Gastrocnemius medialis (tissue), 4 donors: Measurements from ENCODE around the gene SH3BGRL2. TPM values are rescaled to one million over a fixed set of nuclear protein-coding genes. Genes with fewer than 3 reads are reported as not detected.
A peak's percentile ranks its signal among the peaks of the same experiment; 100 is the strongest.

Source experiments
- ATAC-seq, 2 donors: fragments of 150-250 bp; one replicate each; pipeline ENCODE4 v1.9.1; 2016
- DNase-seq, 2 donors: peaks; one replicate each; pipeline ENCODE4 v3.0.0-alpha.2; 2019
- H3K27ac ChIP-seq, 4 donors: fragments of 200-600 bp; sonication (generic); 1 replicate in 1 of 4; 2 replicates in 3 of 4; pipeline ENCODE4 v1.5.1; 2016 to 2018; ENCODE audit warnings: mild to moderate bottlenecking in 2 of 4, moderate library complexity in 1 of 4
- H3K27me3 ChIP-seq, 3 donors: fragments of 200-600 bp; sonication (generic) in 2 of 3; 1 replicate in 1 of 3; 2 replicates in 2 of 3; pipeline versions ENCODE4 v1.5.1 to v1.6.0; 2016 to 2019; ENCODE audit warnings: mild to moderate bottlenecking in 1 of 3, moderate library complexity in 1 of 3
- H3K36me3 ChIP-seq, 2 donors: fragments of 200-600 bp; sonication (generic) in 1 of 2; one replicate each; pipeline ENCODE4 v1.5.1; 2017 to 2018
- H3K4me1 ChIP-seq, 2 donors: fragments of 200-600 bp; sonication (generic) in 1 of 2; one replicate each; pipeline ENCODE4 v1.5.1; 2016 to 2017; ENCODE audit warnings: mild to moderate bottlenecking in 2 of 2
- H3K4me3 ChIP-seq, 4 donors: fragments of 200-600 bp; sonication (generic) in 3 of 4; 1 replicate in 1 of 4; 2 replicates in 3 of 4; pipeline ENCODE4 v1.5.1; 2016 to 2019; ENCODE audit warnings: mild to moderate bottlenecking in 2 of 4
- H3K9me3 ChIP-seq, 3 donors: fragments of 200-600 bp; sonication (generic) in 2 of 3; 1 replicate in 1 of 3; 2 replicates in 2 of 3; pipeline ENCODE4 v1.5.1; 2016 to 2019
- CTCF ChIP-seq, 5 experiments: fragments of 450-650 bp in 3 of 5; fragments of 200-600 bp in 2 of 5; sonication (generic) in 2 of 5; IDR thresholded peaks in 4 of 5; conservative IDR thresholded peaks in 1 of 5; 1 replicate in 4 of 5; 2 replicates in 1 of 5; pipeline ENCODE4 v1.5.1; 2016 to 2019; ENCODE audit warnings: antibody characterized with exemption in 5 of 5, mild to moderate bottlenecking in 3 of 5, moderate library complexity in 3 of 5
- POLR2A ChIP-seq, 2 donors: fragments of 450-650 bp; IDR thresholded peaks; one replicate each; pipeline ENCODE4 v1.6.1; 2017; ENCODE audit warnings: antibody characterized with exemption in 2 of 2, mild to moderate bottlenecking in 2 of 2, moderate library complexity in 2 of 2
- in situ Hi-C, 4 donors: fragments of 200-750 bp; cut with MboI; loops; one replicate each; pipeline versions ENCODE4 v1.15.0 to v1.8.0; 2017; ENCODE audit warnings: low sequenced_read_pairs in 4 of 4
- intact Hi-C: fragments of 100-400 bp; cut with DNase I; formaldehyde crosslinking; loops from one replicate; pipeline ENCODE4 v1.15.1; 2023; ENCODE audit warnings: low total_unique reads
- total RNA-seq, 4 donors: library from RNA; depleted of rRNA; stranded (reverse); fragments of >200 nt; gene quantifications; one replicate each; pipeline versions ENCODE4 v1.1.0 to v1.2.3, GENCODE V29; 2016

SH3BGRL2 gene
- total RNA-seq, 4 donors from 2014 or later: 8.0 to 15.7 (median 9.1) TPM

- peaks cover 0 to 13% of the 10 kb centered on the region in 2 donors for H3K4me1 ChIP-seq
- no peak overlapping the region for H3K4me3 ChIP-seq
- in situ Hi-C loops (no loop called here), intact Hi-C loops (no loop called here)
- H3K36me3 ChIP-seq: no peaks in the 10 kb centered on the region
- H3K27ac ChIP-seq: peak overlapping the region; percentile 42 to 61 (median 52)
- ATAC-seq: no peak
- H3K27me3 ChIP-seq: no peaks in the 10 kb centered on the region
- no peaks in the 10 kb centered on the region for H3K9me3 ChIP-seq
- DNase-seq: no peak
- TF ChIP-seq CTCF (IDR thresholded peaks at IDR 0.05 in 4 of 5, conservative IDR thresholded peaks at IDR 0.05 in 1 of 5): no peak
Measured at GRCh38 chr6:79670789-79671188, 39.7 kb downstream of the SH3BGRL2 start.

- in situ Hi-C loops: no loop called here
Measured at GRCh38 chr6:79671600-79672266, 40.6 kb downstream of the SH3BGRL2 start.

GRCh38 chr6:79672631-79673111 lies 41.5 kb downstream of the SH3BGRL2 start:
- Histone ChIP-seq H3K27me3 (no peaks in the 10 kb centered on the region), H3K9me3 (no peaks in the 10 kb centered on the region), H3K4me1 (peaks cover 0 to 24% of the 10 kb centered on the region in 2 donors), H3K4me3 (no peak overlapping the region), H3K27ac (peak overlapping the region in 3 of 4 donors; percentile 42 to 61 (median 55)), H3K36me3 (no peaks in the 10 kb centered on the region)
- no peak for TF ChIP-seq POLR2A (IDR thresholded peaks at IDR 0.05)
- peak in 2 of 5 experiments; percentile 19 to 25 for TF ChIP-seq CTCF (IDR thresholded peaks at IDR 0.05 in 4 of 5, conservative IDR thresholded peaks at IDR 0.05 in 1 of 5)
- in situ Hi-C loops: no loop called here
- DNase-seq: no peak
- intact Hi-C loops: no loop called here
- no peak for ATAC-seq

More at GRCh38 chr6:79671600-79672266, 40.6 kb downstream of the SH3BGRL2 start:
- peak; percentile 36 to 64 for ATAC-seq
- intact Hi-C loops: no loop called here
- no peak overlapping the region for H3K4me3 ChIP-seq
- H3K4me1 ChIP-seq: peaks cover 0 to 15% of the 10 kb centered on the region in 2 donors
- TF ChIP-seq POLR2A (IDR thresholded peaks at IDR 0.05) (no peak), CTCF (IDR thresholded peaks at IDR 0.05 in 4 of 5, conservative IDR thresholded peaks at IDR 0.05 in 1 of 5) (no peak)
- H3K9me3 ChIP-seq: no peaks in the 10 kb centered on the region
- peak; percentile 6 to 21 for DNase-seq
- no peaks in the 10 kb centered on the region for H3K36me3 ChIP-seq
- no peaks in the 10 kb centered on the region for H3K27me3 ChIP-seq
- peak overlapping the region; percentile 42 to 61 (median 58) for H3K27ac ChIP-seq

- Histone ChIP-seq H3K27ac (no peak overlapping the region), H3K27me3 (no peaks in the 10 kb centered on the region), H3K36me3 (no peaks in the 10 kb centered on the region), H3K4me1 (peaks cover 0 to 25% of the 10 kb centered on the region in 2 donors), H3K9me3 (no peaks in the 10 kb centered on the region), H3K4me3 (no peak overlapping the region)
- DNase-seq (no peak), ATAC-seq (no peak)
- no peak for TF ChIP-seq POLR2A (IDR thresholded peaks at IDR 0.05)
- no peak for TF ChIP-seq CTCF (IDR thresholded peaks at IDR 0.05 in 4 of 5, conservative IDR thresholded peaks at IDR 0.05 in 1 of 5)
- intact Hi-C loops (no loop called here), in situ Hi-C loops (no loop called here)
Measured at GRCh38 chr6:79673947-79674346, 42.8 kb downstream of the SH3BGRL2 start.
